A549 treated with AZD2906 at 1 μM for 4 hours (cell line): ENCODE measurements around the gene ZNF850. TPM values are rescaled to one million over a fixed set of nuclear protein-coding genes. Genes with fewer than 3 reads are reported as not detected.

Source experiments
- total RNA-seq: library from RNA; stranded (reverse); fragments of 200-300 nt; extraction: Qiagen RNA extraction; gene quantifications from 5 replicates; pipeline ENCODE4 v1.2.3, GENCODE V29; 2022

The ZNF850 gene
- 0.31 to 0.76 TPM (median 0.37 TPM) in 5 replicates for total RNA-seq

DNA sequence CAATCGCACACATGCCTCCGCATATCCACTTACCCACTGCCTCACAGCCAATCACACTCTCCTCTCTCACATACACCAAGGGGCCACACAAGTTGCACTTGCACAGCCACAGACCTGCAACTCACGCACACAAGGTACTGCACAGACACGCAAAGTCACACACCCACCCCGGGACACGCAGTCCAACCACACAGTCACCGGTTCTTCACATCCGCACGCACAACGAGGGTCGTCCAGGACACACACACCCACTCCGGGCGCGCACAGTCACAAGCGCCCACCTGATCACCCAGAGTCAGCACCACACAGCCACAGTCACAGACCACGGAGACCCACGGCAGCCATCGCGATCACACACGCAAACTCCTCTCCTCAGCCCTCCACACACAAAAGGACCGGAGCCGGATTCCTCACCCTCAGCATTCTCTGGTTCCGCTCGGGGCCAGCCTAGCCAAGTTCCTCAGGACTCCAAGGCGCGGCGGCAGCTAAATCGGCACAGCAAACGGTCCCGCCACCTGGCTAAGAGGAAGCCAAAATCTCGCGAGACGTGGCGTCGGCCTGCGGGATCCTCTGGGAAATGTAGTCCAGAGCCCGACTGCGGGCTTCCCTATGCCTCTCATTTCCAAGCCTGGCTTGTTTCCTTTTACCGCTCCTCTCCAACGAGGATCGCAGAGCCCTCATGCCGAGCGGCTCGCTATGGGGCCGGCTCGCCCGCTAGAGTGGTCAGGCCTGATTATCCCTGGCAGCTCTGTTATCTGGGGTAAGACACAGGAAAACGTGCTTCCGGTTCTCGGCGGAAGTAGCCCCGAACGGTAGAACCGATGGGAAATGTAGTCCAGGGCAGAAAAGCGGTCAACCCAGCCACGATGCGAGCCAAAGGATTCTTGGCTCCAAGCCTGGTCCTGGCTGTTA lies at the start of gene ZNF850:
Gene ZNF850 (minus strand): TSS at position 497 of the 912 bp plus-strand sequence. CDS start 10,201 bp downstream, outside the sequence.

DNA sequence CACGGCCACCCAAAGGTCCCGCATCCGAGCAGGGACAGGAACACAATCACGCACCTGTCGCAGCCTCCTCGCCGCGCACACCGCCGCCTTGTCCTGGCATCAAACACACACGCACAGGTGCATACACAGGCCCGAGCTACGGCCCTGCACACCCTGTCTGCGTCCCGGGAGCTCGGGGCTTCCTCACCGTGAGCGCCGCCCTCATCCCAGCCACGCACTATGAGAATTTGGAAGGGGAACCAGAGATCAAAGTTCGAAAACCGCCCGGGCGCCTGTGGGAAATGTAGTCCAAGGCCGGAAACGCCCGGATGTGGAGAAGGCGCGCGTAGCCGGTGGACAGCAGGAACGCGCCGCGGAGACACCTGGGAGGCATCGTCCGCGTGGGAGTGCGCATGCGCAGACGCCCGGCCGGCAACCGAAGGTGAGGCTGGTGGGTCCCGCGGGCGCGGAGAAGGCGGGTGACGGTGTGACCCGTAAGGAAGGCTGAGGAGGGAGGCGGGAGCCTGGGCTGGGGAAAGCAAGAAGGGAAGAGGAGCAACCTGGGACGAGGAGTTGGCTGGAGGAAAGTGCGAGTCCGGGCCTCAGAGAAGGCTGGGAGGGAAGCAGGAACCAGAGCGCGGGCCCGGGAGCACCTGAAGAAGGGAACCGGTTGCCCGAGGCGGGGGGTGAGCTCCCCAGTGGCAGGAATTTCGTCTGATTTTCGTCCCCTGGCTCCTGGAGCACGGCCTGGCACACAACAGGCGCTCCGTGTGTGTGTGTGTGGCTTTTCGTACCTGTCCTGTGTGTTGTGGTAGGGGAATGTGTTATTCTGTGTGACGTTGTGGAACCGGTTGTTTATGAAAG lies 85.2 kb downstream of the ZNF850 start, which contains the start of gene ZNF567:
Gene ZNF567 (plus strand): TSS at position 399 of the 843 bp plus-strand sequence. CDS start 7,256 bp downstream, outside the sequence.

Other genes with a start within 250 kb of the ZNF850 start
- 5.4 to 12.3 TPM (median 6.1 TPM) in 5 replicates for gene ZNF260, start 244.5 kb downstream of the ZNF850 start, total RNA-seq
- gene ZNF529, start 199.5 kb downstream of the ZNF850 start, total RNA-seq = 2.1 to 3.2 TPM (median 2.5 TPM) in 5 replicates
- 0.01 to 0.10 TPM (median 0.02 TPM) in 3 of 5 replicates, not detected in the others for gene ZNF382, start 167.5 kb downstream of the ZNF850 start, total RNA-seq
- 6.2 to 7.3 TPM (median 6.5 TPM) in 5 replicates for gene ZNF461, start 106.0 kb downstream of the ZNF850 start, total RNA-seq
- 7.7 to 10.6 TPM (median 8.1 TPM) in 5 replicates for gene ZNF567, start 85.2 kb downstream of the ZNF850 start, total RNA-seq
- 0.06 to 0.33 TPM (median 0.27 TPM) in 5 replicates for gene ZNF790, start 65.6 kb upstream of the ZNF850 start, total RNA-seq
- 0.11 to 0.19 TPM (median 0.17 TPM) in 4 of 5 replicates, not detected in the other for gene ZNF345, start 78.1 kb upstream of the ZNF850 start, total RNA-seq
- gene ZNF829, start 143.5 kb upstream of the ZNF850 start, total RNA-seq = 0.29 to 0.40 TPM (median 0.39 TPM) in 5 replicates
- gene ZNF568, start 143.5 kb upstream of the ZNF850 start, total RNA-seq = 0.77 to 1.3 TPM (median 0.95 TPM) in 5 replicates